HG02852 (cell line): Measurements from ENCODE around the gene GARS1.

Source experiments
- ATAC-seq: cut with Tn5 transposase; IDR thresholded peaks from one replicate; pipeline ENCODE4 v1.9.1; 2021; ENCODE audit warnings: mild to moderate bottlenecking, moderate library complexity; ENCODE audit not compliant: unreplicated experiment

The GARS1 gene

DNA sequence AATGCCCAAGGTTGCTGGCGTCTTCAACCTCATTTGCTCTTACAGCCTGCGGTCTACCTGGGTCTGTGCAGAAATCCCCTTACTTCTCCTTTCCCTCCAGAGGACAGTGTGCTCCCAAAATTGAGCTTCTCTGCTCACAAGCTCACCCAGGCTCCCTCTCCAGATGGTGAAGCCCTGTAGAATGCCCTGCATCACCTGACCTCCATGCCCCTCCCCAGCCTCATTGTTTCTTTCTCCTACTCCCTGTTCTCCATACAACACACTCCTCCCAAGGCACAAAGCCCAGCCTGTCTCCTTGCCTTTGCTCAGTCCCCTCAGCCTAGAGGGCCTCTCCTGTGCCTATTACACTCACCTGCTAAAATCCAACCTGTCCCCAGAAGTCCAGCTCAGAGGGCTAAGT lies 84.1 kb downstream of the GARS1 start:
- ATAC-seq = no peak

DNA sequence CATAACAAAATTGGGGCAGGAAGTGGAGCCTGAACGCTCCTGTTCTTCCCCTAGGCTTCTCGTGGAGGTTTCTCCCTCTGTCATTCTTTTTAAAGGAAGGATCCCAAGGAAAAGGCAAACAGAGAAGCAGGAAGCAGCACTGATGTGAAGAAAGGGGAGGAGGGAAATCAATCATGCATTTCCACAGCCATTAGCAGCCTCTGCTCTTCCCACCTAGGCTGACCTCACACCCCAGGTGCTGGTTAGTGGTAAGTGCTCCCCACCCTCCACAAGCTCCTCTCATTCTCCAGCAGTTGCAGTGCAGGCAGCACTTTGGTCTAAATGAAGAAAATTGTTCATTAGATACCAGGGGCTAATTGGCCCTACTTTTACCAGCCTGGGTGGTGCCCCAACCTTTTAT lies 85.0 kb downstream of the GARS1 start:
- no peak for ATAC-seq

DNA sequence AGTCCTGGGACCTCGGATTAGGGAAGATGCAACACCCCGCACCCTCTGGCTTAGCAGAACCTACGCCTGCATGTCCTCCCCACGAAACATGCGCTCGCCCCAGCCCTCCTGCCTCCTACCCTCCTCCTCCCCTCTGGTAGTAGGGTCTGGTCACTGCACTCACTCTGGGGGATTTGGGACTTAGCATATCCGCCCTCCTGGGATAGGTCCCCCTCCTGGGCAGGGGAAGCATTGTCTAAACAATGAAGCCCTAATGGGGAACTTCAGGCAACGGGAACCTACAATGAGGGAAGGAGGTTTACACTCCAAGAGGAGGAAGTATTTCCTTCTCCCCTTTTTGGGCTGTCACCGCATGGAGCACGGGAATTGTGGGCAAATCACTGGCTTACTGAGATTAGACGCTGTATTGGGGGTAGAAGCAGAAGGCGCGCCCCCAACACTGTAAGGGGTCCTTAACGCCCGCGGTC lies 86.7 kb downstream of the GARS1 start:
- no peak for ATAC-seq

DNA sequence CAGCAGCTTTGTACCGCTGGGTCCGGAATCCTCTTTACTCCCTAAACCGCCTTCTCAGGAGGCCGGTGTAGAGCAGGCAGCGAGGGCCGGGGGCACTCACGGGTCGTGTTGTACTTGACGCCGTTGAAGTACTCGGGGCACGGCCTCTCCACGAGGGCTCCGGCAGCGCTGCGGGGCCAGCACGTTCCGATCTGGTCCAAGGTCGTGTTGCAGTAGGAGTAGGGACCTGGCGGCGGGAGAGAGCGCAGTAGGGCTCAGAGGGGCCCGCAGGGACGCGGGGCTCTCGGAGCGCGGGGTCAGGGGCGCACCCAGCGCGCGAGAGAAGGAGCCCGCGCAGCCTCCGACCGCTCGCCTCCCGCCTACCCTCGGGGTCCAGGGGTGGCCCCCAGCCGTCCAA lies 87.1 kb downstream of the GARS1 start:
- no peak for ATAC-seq

DNA sequence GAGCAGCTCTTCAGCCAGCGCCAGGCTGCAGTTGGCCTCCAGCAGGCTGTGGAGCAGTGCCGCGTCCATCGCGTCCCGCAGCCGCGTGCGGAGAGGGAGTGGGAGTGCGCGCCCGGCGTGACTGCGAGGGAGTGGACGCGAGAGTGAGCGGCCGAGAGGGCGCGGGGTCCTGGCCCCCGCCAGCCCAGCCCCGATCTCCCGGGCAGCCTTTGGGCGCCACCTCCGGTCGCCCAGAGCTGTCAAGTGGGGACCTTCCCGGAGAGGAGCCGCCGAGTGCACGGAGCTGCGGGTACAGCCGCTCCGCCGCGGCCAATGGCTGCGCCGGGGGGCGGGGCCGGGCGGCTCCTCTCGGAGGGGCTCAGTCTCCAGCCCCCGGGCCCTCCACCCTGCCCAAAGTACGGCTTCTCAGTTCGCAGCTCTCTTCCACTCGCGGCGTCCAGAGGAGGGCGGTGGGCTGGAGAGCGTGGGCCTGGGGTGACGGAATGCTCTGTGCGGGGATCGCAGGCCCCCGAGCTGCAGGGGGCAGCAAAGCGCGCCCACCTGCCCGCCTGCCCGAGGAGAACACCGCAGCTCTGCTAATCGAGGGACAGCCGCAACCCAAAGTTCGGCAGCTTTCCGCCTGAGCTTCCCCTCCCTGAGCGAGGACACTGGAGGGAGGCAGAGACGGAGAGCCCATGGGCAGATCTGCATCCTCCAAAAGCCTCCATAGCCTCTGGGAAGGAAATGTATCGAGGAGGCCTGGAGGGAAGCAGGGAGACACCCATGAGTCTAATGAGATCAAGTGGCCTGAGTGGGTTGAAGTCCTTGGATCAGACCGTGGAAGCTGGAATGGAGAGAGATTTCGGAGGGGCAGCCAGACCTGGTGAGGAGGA lies 87.8 kb downstream of the GARS1 start, which contains the start of gene CRHR2:
Gene CRHR2, minus strand, starts transcription at position 245 of the 872 bp plus-strand sequence. Its CDS starts 176 bp downstream, at position 69.
- ATAC-seq = no peak

DNA sequence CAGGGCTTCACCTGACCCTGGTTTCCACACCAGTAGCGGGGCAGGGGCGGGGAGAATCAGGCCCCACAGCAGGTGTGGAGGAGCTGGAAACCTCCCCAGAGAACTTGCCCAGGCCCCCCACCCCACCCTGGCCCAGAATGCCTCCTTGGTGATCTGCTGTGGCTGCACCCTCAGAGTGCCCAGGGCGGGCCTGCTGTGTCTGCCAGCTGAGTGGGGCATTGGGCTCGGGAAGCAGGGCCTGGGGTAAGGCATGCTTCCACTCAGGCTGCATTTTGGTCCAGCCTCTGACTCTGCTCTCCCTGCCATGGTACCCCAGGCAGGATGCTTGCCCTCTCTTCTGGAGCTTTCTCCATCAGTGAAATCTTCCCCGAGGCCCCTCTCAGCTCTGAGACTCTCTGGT lies 88.6 kb downstream of the GARS1 start:
- no peak for ATAC-seq
